ENCODE data around the gene DPF1.

DPF1 gene

GRCh38 chr19:38172001-38172400, 52.0 kb downstream of the DPF1 start:
- H3K4me3 ChIP-seq (ENCODE audit: low read depth, low read length) = no peak overlapping the region
- no peaks in the 10 kb centered on the region for H3K4me1 ChIP-seq (ENCODE audit: control insufficient read depth, insufficient read depth, low read length)
- H3K27ac ChIP-seq (ENCODE audit: extremely low read depth, low read depth, low read length) = no peak overlapping the region
- no peak for TF ChIP-seq ZNF626 (tag by site-specific recombination; IDR thresholded peaks at IDR 0.05)
- TF ChIP-seq PRDM1 (tag by site-specific recombination; IDR thresholded peaks at IDR 0.05) = no peak
- TF ChIP-seq PRDM10 (tag by site-specific recombination; IDR thresholded peaks at IDR 0.05) = no peak
- TF ChIP-seq YY2 (tag by site-specific recombination; IDR thresholded peaks at IDR 0.05) = no peak
- TF ChIP-seq YY1 (tag by site-specific recombination; IDR thresholded peaks at IDR 0.05) = no peak
- no peak for TF ChIP-seq ZNF747 (tag by site-specific recombination; IDR thresholded peaks at IDR 0.05)
- TF ChIP-seq KLF10 (tag by site-specific recombination; IDR thresholded peaks at IDR 0.05) = no peak
- no peak for TF ChIP-seq ZNF2 (tag by site-specific recombination; IDR thresholded peaks at IDR 0.05)
- TF ChIP-seq ELK4 (IDR thresholded peaks at IDR 0.05; ENCODE audit: borderline replicate concordance, low read depth, low read length) = no peak
- no peak for TF ChIP-seq ZBTB48 (tag by site-specific recombination; IDR thresholded peaks at IDR 0.05)
- no peak for TF ChIP-seq ZXDB (tag by site-specific recombination; IDR thresholded peaks at IDR 0.05)
- TF ChIP-seq ZNF777 (tag by site-specific recombination; IDR thresholded peaks at IDR 0.05; ENCODE audit: borderline replicate concordance) = no peak
- TF ChIP-seq ZSCAN23 (tag by site-specific recombination; IDR thresholded peaks at IDR 0.05) = no peak
- TF ChIP-seq ATF2 (tag by site-specific recombination; IDR thresholded peaks at IDR 0.05; ENCODE audit: low read depth) = no peak
- POLR2A ChIA-PET = no interaction called here
- CTCF ChIA-PET = interaction anchor here (0.6 to 2.2 kb wide), 3 partner anchors 29 to 1372 kb away, joined by 3 to 10 read pairs (median 3); no protein-coding TSS in a partner anchor
- peaks cover 0 to 21% of the 10 kb centered on the region in 2 experiments; a peak in 2 of 3 replicates for H3K36me3 ChIP-seq (ENCODE audit: control insufficient read depth in 2 of 2, insufficient read depth in 1 of 2, low read length in 2 of 2)
- H3K9me3 ChIP-seq (ENCODE audit: control insufficient read depth, insufficient read depth, low read depth, low read length) = no peaks in the 10 kb centered on the region; the same call in 1 of the 2 replicates

- no peaks in the 10 kb centered on the region for H3K9me3 ChIP-seq (ENCODE audit: control insufficient read depth, insufficient read depth, low read depth, low read length)
- H3K36me3 ChIP-seq (ENCODE audit: control insufficient read depth in 2 of 2, insufficient read depth in 1 of 2, low read length in 2 of 2) = peaks cover 0 to 27% of the 10 kb centered on the region in 2 experiments; a peak in 2 of 3 replicates
- TF ChIP-seq ZIC2 (tag by site-specific recombination; IDR thresholded peaks at IDR 0.05) (peak; percentile 86), ZSCAN5A (tag by site-specific recombination; IDR thresholded peaks at IDR 0.05) (no peak)
- no peak overlapping the region for H3K27ac ChIP-seq (ENCODE audit: extremely low read depth, low read depth, low read length)
- CTCF ChIA-PET = interaction anchor here (0.5 to 1.6 kb wide), 3 partner anchors 28 to 604 kb away, joined by 3 to 5 read pairs (median 3); no protein-coding TSS in a partner anchor
- POLR2A ChIA-PET = no interaction called here
- no peaks in the 10 kb centered on the region for H3K4me1 ChIP-seq (ENCODE audit: control insufficient read depth, insufficient read depth, low read length)
- H3K4me3 ChIP-seq (ENCODE audit: low read depth, low read length) = no peak overlapping the region
Observed at GRCh38 chr19:38170334-38170733, 53.7 kb downstream of the DPF1 start.

Data from HEK293 (cell line).